GOT3 (cell line): ENCODE data around the gene SLC12A7.
"Not testable (repeated sequence)": the region's sequence is repeated elsewhere in the genome, so short reads cannot be mapped to it uniquely, and the experiment has no call there.

ENCODE experiments used
- DNase-seq: peaks from one replicate; lab custom pipeline; 2025; ENCODE audit warnings: mixed read lengths; lab: John Stamatoyannopoulos, UW

SLC12A7 gene

GRCh38 chr5:1034986-1035385, 76.9 kb downstream of the SLC12A7 start:
- no peak for DNase-seq

GRCh38 chr5:1034421-1034905, 77.4 kb downstream of the SLC12A7 start:
- no peak for DNase-seq

- DNase-seq, result no peak
Measured at GRCh38 chr5:1033606-1034420, 78.0 kb downstream of the SLC12A7 start.

GRCh38 chr5:1033178-1033577, 78.7 kb downstream of the SLC12A7 start:
- no peak for DNase-seq

- DNase-seq, result no peak
Measured at GRCh38 chr5:1032551-1033027, 79.3 kb downstream of the SLC12A7 start.

GRCh38 chr5:1032011-1032410, 79.9 kb downstream of the SLC12A7 start:
- DNase-seq, result no peak

- no peak for DNase-seq
Measured at GRCh38 chr5:1031306-1031959, 80.4 kb downstream of the SLC12A7 start.

- no peak for DNase-seq
Measured at GRCh38 chr5:1030801-1031271, 81.0 kb downstream of the SLC12A7 start.

GRCh38 chr5:1029945-1030625, 81.8 kb downstream of the SLC12A7 start:
- no peak for DNase-seq

- DNase-seq, result no peak
Measured at GRCh38 chr5:1029282-1029944, 82.5 kb downstream of the SLC12A7 start.

GRCh38 chr5:1028481-1029281, 83.2 kb downstream of the SLC12A7 start:
- DNase-seq, result no peak

- no peak for DNase-seq
Measured at GRCh38 chr5:1027631-1028441, 84.0 kb downstream of the SLC12A7 start.

GRCh38 chr5:1026700-1027621, 84.9 kb downstream of the SLC12A7 start:
- DNase-seq, result no peak

GRCh38 chr5:1021969-1022336, 89.9 kb downstream of the SLC12A7 start:
- DNase-seq, result not testable (repeated sequence)

- no peak for DNase-seq
Measured at GRCh38 chr5:1021136-1021968, 90.5 kb downstream of the SLC12A7 start.

- no peak for DNase-seq
Measured at GRCh38 chr5:1020452-1020961, 91.4 kb downstream of the SLC12A7 start.

- no peak for DNase-seq
Measured at GRCh38 chr5:1019001-1019905, 92.6 kb downstream of the SLC12A7 start.
